HG03095 (cell line): ENCODE results near the gene RANBP2.

Experiments
- ATAC-seq: cut with Tn5 transposase; IDR thresholded peaks from one replicate; pipeline ENCODE4 v1.9.1; 2021; ENCODE audit warnings: moderate library complexity; ENCODE audit not compliant: unreplicated experiment

Gene RANBP2

GRCh38 chr2:108776475-108776874 is 57.2 kb downstream of the RANBP2 start:
- peak; percentile 70 for ATAC-seq

- no peak for ATAC-seq
Observed at GRCh38 chr2:108778857-108779256, 59.6 kb downstream of the RANBP2 start.

- no peak for ATAC-seq
Observed at GRCh38 chr2:108786008-108786353, 66.7 kb downstream of the RANBP2 start.

GRCh38 chr2:108786354-108787215 is 67.3 kb downstream of the RANBP2 start, which contains the start of gene CCDC138:
TSS of gene CCDC138 (plus strand) at chr2:108786771. CDS start at chr2:108786823, 52 bp downstream.
- ATAC-seq = peak; percentile 96

GRCh38 chr2:108787216-108787541 is 67.9 kb downstream of the RANBP2 start:
- ATAC-seq = no peak

GRCh38 chr2:108803045-108803736 is 83.9 kb downstream of the RANBP2 start:
- no peak for ATAC-seq

- no peak for ATAC-seq
Observed at GRCh38 chr2:108805032-108805431, 85.8 kb downstream of the RANBP2 start.

GRCh38 chr2:108805782-108806181 is 86.5 kb downstream of the RANBP2 start:
- ATAC-seq = no peak

GRCh38 chr2:108806371-108807113 is 87.3 kb downstream of the RANBP2 start:
- ATAC-seq = no peak

- no peak for ATAC-seq
Observed at GRCh38 chr2:108809936-108810335, 90.7 kb downstream of the RANBP2 start.

- no peak for ATAC-seq
Observed at GRCh38 chr2:108810993-108811957, 92.0 kb downstream of the RANBP2 start.

- ATAC-seq = no peak
Observed at GRCh38 chr2:108813732-108814131, 94.5 kb downstream of the RANBP2 start.

- ATAC-seq = no peak
Observed at GRCh38 chr2:108820482-108820881, 101.2 kb downstream of the RANBP2 start.

GRCh38 chr2:108823286-108823685 is 104.0 kb downstream of the RANBP2 start:
- ATAC-seq = no peak

GRCh38 chr2:108824316-108825070 is 105.2 kb downstream of the RANBP2 start:
- no peak for ATAC-seq

GRCh38 chr2:108825254-108825653 is 106.0 kb downstream of the RANBP2 start:
- no peak for ATAC-seq

GRCh38 chr2:108825736-108826135 is 106.5 kb downstream of the RANBP2 start:
- no peak for ATAC-seq

- no peak for ATAC-seq
Observed at GRCh38 chr2:108829578-108830310, 110.5 kb downstream of the RANBP2 start.

- ATAC-seq = no peak
Observed at GRCh38 chr2:108833219-108833618, 113.9 kb downstream of the RANBP2 start.
